Eye (tissue), 1 donor: Measurements from ENCODE around the gene SF1.

Source experiments
- DNase-seq: peaks from one replicate; pipeline ENCODE4 v3.0.0-alpha.2; 2015

Gene SF1

DNA sequence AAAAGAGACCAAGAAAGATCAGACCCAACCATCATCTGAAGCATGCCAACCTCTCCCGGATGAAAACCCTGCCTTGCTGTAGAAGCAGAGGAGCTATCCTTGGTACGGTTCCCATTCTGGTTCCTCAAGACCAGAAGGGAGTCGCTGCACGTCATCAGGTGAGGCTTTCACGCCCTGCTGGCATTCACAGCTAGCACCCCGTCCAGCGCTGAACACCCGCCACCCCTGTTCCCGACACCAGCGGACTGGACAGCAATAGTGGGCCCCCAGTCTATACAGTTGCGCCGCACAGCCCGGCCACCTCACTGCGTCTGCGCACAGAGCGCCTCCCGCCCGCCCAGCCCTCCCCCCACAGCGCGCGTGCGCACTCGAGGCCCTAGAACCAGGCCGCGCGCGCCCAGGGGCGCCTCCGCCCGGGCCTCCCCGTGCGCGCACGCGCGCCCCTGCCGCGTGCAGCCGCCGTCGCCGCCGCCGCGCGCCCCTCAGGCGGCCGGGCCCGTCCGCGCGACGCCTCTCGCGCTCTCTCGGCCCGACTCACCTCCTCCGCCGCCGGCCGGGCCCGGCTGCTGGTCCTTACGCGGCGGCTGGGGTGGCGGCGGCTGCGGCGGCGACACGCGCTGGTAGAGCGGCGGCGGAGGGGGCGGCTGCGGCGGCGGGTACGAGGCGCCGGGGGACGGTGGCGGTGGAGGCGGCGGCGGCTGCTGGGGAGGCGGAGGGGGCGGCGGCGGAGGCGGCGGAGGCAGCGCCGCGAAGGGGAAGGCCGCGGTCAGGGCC, 706 bp downstream of the SF1 start:
- peak; percentile 94 for DNase-seq

DNA sequence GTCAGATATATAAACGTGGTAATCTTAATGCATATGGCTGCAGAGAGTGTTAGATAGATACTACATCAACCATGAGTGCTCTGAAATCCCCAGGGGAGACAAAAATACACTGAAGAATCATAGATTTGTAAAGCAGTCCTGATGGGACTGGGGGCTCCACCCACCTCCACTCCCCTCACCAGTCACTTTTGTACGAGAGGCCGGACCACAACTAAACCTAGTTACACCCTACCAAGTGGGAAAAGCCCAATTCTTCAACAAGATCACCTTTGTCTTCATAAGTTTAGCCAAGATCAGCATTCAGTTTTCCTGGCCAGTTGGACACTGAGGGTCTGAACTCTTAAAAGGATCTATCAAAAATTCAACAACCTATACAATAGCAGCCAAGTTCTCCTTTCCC, 1.5 kb downstream of the SF1 start:
- DNase-seq = no peak

DNA sequence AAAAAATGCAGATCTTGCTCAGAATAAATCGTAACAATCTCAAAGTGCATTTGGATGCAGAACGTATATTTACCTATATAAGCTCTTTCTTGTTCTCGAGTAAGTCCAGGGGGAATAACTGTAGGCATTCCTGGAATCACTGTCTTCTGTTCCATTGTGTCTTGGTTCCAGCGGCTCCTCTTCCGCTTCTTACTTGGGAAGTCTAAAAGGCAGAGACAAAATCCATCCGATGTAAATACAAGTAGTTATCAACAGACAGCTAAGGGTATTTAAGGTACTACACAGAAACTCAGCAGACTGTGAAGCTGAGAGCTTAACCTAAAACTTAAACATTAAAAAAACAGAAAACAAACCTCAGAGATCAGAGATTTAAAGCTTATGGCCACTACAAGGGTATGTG, 1.9 kb downstream of the SF1 start:
- DNase-seq = no peak

DNA sequence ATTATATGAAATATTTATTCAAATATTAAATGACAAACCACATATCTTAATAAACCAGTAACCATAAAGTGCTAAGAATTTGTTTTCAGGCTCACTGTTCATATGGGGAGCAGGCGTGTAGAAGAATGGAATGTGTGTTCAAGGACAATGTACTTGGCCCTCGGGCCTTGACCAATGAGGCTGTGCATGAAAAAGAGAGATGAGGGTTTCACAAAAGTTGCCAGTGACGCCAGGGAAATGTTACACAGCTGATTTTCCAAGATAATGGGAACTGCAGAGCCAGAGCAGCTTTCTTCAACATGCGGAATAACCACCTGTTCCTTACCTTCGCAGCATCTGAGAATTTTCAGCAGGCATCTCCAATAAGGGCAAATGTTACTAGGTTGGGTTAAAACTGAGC, 4.2 kb downstream of the SF1 start:
- no peak for DNase-seq

DNA sequence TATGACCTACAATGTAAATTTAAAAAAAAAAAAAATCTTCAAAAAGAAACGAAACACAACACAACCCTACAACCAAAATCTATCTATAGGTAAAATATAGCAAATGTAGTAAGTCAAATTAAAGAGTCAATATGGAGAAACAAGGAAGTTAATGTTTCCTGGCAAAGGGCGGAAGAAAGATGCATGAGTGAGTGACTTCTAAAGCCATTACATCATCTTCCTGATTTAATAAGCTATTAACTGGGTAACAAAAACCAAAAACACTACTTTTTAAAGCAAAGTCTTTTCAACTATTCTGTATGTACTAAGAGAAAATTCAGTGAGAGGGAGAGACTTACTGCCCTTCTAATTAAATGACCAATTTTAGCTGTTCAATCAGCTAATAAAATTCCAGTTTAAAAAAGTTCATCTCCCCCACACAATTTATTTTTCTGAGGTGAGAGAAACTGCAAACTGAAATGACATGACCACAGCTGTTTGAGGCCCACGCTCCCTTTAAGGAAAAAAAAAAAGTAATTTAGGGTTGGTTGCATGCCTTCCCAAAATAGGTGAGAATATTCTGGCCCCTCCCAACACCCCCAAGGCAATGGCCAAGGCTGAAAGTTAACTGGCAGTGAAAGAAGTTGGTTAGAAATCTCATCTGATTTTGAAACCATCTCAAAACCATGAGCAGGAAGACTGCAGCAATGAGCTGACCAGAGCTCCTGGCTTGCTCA, 5.9 kb downstream of the SF1 start:
- DNase-seq = no peak

DNA sequence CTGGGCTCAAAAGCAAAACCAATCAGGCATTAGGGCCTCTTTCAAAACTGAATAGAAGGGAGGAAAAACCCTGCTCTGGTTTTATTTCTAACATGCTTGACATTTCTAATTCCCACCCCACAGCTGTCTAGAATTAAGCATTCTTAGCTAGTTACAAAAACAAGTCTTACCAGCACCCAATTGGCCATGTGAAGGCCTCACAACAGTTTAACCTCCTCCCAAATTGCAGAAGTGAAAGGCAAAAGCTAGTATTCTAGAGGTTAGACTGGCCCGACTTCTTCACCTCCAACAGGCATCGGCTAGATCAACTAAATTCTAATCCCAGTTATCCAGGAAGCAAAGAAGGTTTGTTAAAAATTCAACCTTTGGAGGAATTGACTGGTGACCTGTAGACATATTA, 6.5 kb downstream of the SF1 start:
- DNase-seq = no peak

DNA sequence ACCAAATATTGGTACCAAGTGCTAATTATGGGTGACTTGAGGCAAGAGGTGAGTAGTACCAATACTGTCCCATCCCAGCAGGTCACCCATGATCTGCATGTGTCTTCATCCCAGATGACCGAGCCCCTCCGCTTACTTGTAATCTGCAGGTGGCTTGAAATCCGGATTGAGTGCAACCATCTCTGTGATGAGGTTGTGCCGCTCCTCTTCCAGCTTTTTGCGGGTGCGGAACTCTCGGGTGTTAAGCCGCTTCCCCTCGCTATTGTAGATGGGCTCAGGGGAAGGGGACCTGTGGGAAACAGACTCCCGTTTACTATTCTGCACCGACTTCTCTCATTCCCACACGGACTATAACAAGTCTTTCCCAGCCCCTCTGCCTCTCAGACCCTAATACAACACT, 8.2 kb downstream of the SF1 start:
- no peak for DNase-seq

DNA sequence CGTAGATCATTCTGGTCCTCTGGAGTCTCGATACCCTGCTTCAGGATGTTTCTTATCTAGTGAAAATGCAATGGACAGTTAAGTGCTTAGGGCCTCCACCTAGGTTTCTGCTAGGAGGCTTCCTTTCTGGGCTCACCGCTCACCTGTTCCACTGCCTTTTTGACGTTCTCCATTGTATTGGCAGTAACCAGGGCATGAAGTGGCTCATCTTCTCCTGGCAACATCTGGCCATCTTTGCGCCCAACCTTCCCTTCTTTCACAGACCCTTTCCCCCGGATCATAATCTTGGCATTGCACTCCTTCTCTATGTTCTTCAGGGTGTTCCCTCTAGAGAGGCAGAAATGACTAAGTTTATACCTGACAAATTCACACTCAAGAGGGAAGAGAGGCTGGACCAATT, 9.1 kb downstream of the SF1 start:
- DNase-seq = no peak

DNA sequence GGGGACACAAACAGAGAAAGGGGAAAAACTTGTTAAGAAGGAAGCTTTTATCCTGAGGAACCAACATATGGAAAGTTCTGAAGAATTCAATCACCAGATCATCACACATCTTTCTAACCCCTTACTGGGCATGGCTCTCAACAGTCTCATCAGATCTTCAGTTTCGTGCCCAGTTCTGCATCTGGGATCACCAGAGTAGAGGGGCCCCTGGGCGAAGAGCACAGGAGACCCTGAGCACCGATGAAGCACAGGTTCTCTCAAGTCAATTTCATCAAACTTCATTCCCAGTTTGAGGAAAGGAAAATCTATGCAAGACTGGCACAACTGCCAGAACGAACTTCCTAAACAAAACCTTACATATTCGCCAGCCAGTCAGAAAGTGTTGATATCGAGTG, 10.0 kb downstream of the SF1 start:
- DNase-seq = no peak

DNA sequence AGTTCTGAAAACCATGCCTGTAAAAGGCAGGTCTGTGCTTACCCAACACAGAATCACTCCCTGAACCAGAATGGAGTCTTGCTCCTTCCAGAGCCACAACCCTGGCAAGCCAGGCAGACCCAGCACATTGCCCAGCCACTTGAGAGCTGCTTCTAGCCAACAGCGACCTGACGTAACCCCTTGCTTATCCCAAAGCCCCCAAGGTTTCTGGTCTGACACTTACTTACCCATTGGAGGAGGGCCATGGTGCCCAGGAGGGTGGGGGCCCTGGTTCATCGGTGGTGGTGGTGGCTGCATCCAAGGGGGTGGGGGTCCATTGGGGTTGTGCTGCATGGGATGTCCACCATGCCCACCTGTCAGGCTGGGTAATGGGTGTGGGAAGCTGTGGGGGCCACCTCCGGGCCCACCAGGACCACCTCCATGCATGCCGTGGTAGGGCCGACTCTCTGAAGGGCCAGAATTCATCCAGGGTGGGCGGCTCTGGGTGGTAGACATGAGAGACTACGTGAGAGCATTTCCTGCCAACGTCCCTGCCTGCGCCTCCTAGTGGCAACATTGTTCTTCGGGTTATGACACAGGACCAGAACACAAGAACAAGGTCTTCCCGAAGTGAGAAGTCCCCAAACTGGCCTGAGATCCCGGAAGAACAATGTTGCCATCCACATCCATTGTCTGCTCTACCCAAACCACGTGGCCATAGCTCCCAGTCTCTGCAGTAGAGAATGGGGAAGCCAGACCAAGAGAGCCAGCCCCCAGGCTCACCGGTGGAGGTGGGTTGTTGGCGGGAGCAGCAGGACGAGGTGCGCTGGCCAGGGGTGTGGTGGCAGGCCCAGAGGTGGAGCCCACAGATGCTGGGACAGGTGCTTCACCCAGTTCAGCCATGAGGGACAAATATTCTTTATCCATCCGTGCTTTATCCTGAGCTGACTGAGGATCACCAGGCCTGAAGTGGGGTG, 10.7 kb downstream of the SF1 start:
- DNase-seq = peak; percentile 90

DNA sequence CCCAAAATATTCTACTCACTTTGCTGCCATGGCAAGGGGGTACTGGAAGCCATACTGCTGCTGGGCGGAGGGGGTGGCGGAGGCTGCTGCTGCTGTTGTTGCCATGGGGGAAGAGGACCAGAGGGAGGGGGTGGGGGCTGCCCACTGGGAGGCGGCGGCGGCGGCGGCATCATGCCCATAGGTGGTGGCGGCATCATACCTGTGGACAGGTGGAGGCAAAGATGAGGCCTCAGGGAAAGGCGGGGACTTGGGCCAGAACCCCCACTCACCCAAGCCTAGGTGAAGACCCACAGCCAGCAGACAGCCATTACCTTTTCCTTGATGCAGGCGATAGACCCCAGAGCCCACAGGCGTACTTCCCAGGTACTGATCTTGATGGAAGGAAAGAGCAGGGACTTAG, 11.5 kb downstream of the SF1 start:
- no peak for DNase-seq

DNA sequence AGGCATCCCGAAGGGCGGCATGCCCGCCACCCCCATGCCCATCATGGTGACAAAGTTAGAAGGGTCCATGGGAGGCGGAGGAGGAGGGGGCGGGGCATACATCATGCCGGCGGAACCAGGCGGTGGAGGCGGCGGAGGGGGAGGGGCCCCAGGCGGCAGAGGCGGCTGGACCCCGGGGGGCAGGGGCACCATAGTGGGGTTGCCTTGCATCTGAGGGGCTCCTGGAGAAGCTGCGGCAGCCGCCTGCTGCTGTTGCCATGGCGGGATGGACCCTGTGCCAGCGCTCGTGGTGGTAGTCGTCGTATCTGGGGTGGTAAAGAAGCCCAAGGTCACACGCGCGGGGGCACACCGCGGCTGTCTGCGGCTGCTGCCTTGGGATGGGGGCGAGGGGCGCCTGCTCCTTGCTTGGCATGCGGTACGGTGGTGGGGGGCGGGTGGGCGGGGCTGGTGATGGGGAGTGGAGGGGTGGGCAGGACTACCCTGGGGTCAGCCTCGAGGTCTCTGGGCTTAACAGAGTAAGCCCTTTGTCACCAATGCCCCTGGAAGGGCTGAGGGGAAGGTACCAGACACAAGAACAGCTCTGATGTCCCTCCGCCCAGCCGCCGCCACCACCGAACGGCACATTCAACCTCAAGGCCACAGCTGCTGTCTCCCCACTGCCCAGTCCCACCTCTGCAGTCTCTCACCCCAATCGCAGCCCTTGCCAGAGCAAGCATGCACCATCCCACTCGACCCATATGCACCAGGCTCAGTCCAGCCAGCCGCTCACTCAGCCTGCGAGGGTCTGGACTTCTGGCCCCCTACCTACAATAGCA, 12.3 kb downstream of the SF1 start:
- no peak for DNase-seq

DNA sequence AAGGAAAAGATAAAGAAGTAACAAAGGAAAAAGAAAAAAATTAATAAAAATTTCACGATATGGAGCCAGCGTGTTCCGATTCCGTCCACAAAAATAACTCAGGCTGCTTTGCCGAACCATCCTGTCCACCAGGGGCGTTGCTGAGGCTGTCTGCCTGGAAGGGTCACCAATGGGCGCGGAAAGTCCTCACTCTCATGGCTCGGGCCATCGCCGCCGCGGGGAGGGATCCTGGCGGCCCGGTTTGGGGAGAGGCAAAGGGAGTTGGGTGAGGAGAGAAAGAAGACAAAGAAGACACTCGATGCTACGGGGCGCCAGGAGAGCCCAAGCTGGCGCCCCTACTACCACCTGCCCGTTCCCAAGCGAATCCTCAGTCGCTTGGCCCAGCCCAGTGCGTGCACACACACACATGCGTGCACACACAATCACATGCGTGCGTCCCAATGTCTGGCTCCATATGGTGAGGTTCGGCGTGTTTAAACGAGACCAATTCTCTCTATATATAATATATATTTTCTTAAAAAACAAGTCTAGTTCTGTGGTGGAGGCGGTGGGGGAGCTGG, 13.0 kb downstream of the SF1 start:
- DNase-seq = peak; percentile 27

DNA sequence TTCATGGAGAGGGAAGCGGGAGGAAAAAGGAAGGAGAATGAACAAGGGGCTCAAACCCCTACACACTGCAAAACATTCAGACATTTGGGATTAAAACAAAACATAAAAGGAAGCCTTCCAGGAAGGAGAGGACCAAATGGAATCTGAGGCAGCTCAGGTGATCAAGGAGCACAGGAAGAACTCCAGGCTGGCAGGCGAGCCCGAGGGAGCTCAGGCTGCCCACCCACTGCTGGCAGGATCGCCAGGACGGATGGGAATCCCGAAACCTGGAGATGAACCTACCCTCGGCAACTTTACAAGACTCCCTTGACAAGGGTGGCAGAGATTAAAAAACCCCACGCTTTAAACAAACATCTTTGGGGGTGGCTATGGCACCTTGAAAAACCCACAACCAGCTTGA, 13.6 kb downstream of the SF1 start:
- DNase-seq = no peak

DNA sequence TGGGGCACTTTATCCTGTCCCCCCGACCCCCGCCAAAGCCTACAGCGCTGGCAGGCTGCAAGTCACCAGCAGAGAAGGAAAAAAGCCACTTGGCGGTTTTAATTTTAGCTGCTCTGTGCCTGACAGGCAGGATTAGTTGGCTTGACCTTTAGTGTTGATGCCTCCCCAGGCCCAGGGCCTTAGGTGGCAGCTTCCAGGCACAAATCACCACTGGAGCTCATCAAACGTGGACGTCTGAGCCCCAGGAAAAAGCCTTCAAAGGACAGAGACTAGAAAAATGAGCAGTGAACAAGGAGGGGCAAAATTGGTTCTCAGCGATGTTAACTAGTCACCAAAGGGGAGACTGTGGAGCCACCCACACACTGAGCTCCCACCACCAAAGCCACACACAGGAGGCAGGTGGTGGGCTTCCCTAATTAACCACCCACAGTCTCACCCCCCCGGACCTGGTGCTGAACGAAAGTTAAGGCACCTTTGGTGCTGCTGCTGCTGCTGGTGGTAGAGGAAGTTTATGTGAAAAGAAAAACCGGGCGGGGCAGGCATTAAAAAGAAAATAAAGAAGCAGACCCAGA, 14.2 kb downstream of the SF1 start:
- DNase-seq = peak; percentile 28

DNA sequence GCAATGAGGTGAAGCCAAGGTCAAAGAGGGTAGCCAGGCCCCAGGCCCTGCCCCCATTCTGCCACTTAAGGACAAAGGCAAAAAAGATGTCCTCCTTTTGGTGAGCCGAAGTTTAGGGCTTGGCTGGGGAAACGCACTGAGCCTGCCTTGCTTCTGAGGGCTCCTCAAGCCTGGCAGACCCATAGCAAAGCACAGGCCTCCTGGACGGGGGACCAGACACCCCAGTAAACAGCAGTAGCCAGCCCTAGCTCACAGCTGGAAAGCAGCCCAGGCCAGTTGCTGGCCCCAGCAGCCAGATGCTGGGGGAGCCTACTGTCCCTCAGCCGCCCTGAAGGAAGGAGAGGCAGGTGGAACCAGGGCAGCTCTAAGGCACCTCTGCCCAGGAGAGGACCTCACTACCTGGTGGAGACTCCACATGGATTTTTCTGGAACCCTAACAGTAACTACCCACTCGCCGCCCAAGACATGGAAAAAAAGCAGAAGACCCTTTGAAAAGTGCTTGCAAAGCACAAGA, 14.8 kb downstream of the SF1 start:
- no peak for DNase-seq

DNA sequence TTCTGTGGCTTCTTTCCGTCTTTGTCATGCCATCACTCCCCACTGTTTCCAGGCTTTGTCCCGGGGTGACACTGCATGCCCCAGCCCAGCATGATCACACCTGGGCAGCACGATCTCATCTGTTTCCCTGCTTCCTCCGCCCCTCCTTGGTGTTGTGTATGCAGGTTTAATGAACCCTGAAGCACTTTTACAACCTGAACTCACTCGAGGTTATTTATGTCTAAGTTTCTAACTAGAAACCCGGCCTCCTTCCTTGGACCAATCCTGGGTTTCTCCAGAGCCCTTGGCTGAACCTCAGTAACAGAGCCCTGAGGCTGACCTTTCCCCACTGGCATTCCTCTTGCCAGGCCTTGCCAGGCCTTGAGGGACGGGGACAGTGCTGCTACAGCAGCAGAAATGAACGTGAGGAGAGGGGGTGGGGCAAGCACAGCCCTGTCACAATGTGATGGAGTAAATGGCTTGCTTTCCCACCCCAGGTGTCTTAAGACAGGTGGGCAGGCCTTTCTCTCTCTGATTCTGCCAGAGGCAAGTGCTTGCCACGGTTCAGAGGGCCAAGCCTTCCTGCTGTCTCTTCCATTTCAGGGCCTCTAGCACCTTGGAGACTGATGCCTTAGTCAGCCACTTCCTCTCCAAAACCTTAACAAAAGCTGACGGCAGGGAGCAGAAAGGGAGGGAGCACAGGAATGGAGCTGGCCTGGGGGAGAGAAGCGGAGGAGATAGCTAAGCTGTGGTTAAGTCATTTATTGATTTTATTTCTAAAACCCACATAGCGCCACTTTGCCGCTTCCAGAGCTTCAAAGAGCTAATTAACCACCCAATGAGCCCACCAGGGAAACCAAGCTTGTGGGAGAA, 15.4 kb downstream of the SF1 start:
- DNase-seq = peak; percentile 77

DNA sequence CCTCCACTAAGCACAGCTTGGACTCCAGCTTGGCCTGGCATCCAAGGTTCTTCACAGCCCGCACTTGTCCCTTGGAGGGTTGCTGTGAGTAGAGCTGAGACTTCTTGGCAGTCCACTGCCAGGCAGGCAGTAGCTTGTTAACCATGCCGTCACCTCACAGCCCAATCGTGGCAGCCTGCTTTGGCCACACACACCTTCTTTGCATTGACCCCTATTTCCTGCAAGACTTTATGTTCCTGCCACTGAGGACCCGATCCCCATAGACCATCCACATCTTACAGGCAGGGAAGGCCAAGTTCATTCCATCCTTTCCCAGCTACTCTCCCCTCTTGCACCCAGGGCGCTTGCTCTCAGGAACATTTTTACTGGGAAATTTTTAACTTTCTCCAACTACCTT, 16.1 kb downstream of the SF1 start:
- DNase-seq = peak; percentile 28

DNA sequence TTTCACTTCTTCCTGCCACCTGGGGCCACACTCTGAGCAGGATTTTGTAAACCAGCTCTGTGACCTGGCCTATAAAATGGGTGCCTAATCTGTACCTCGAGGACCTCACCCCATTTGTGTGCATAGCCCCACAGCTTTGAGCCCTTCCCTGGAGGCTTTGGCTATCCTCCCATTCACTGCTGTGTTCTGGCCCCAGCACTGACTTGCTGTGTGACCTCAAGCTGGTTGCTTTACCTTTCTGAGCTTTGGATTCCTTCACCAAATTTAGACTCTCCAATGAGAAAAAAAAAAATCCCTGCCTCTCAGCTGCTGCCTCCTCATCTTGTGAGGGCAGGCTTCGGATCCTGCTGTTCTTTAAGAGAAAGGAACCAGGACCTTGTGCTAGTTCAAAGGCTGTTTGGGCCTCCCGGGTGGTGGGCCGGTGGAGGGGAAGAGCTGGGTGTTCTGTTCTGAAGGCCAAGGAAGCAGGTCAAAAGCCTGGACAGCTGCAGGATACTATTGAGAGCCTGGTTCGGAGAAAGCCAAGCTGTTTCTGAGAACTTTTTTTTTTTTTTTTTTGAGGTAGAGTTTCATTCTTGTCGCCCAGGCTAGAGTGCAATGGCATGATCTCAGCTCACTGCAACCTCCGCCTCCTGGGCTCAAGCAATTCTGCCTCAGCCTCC, 17.5 kb downstream of the SF1 start:
- no peak for DNase-seq
